GM12878 (cell line): Measurements from ENCODE around the gene CCNDBP1. TPM values are rescaled to one million over a fixed set of nuclear protein-coding genes. Genes with fewer than 3 reads are reported as not detected.

Source experiments
- ATAC-seq: fragments of 200-7000 bp; cut with Tn5 transposase; 3 replicates; pipeline ENCODE4 v1.9.1; 2020; ENCODE audit warnings: mild to moderate bottlenecking, moderate library complexity
- BruUV-seq: library from RNA; stranded (reverse); fragments of 400-500 nt; replicated peaks from 2 replicates; lab custom pipeline; 2021; lab: Mats Ljungman, UMichigan
- CTCF ChIA-PET: fragments of 300-600 bp; sonication (Branson Sonifier 250); formaldehyde crosslinking; extraction: SDS; loops from one replicate; lab custom pipeline; 2021; ENCODE audit warnings: inconsistent platforms; lab: Yijun Ruan, JAX
- POLR2A ChIA-PET: fragments of 350-600 bp; formaldehyde crosslinking; extraction: SDS; loops from one replicate; lab custom pipeline; 2021; ENCODE audit warnings: inconsistent platforms; lab: Charles Lee
- RAD21 ChIA-PET: fragments of 300-600 bp; sonication (Branson Sonifier 250); formaldehyde crosslinking; loops from one replicate; lab custom pipeline; 2023; ENCODE audit warnings: antibody characterized with exemption; ENCODE audit not compliant: unreplicated experiment; lab: Charles Lee
- SMC1A ChIA-PET: fragments of 300-600 bp; sonication (Branson Sonifier 250); formaldehyde crosslinking; loops from one replicate; lab custom pipeline; 2023; ENCODE audit not compliant: unreplicated experiment, uncharacterized antibody; lab: Charles Lee
- DNase-seq: peaks from one replicate; pipeline ENCODE4 v3.0.0-alpha.2; 2011; ENCODE audit warnings: low read depth, low spot score
- FAIRE-seq: peaks from 3 replicates; lab custom pipeline; 2011; peaks lifted over from hg19 to GRCh38; lab: Jason Lieb, UNC
- H2AFZ ChIP-seq: 2 replicates; pipeline ENCODE4 v1.6.0; 2011; ENCODE audit warnings: low read depth, low read length, control low read depth; ENCODE audit not compliant: control insufficient read depth
- H3K27ac ChIP-seq: 2 replicates; pipeline ENCODE4 v1.5.1; 2011; ENCODE audit warnings: control low read depth; ENCODE audit not compliant: control insufficient read depth, insufficient read depth
- H3K27me3 ChIP-seq, 2 experiments: replicated peaks in 1 of 2; 2 replicates each; pipeline versions ENCODE4 v1.6.0 to v1.6.1; 2011; ENCODE audit warnings: low read length in 1 of 2; ENCODE audit not compliant: control insufficient read depth in 2 of 2, insufficient read depth in 2 of 2
- H3K36me3 ChIP-seq, 2 experiments: 2 replicates each; pipeline ENCODE4 v1.5.1; 2011; ENCODE audit warnings: low read length in 1 of 2; ENCODE audit not compliant: control insufficient read depth in 2 of 2, insufficient read depth in 2 of 2
- H3K4me1 ChIP-seq: 2 replicates; pipeline ENCODE4 v1.6.1; 2011; ENCODE audit warnings: mild to moderate bottlenecking, low read length, moderate library complexity, mixed read lengths; ENCODE audit not compliant: control insufficient read depth, insufficient read depth
- H3K4me2 ChIP-seq: 2 replicates; pipeline ENCODE4 v1.6.0; 2011; ENCODE audit warnings: control low read depth; ENCODE audit not compliant: control insufficient read depth, insufficient read depth
- H3K4me3 ChIP-seq: fragments of 200-600 bp; sonication (generic); 2 replicates; pipeline ENCODE4 v1.5.1; 2016
- H3K79me2 ChIP-seq: 2 replicates; pipeline ENCODE4 v1.6.0; 2011; ENCODE audit warnings: low read length; ENCODE audit not compliant: control insufficient read depth, insufficient read depth
- H3K9ac ChIP-seq: 2 replicates; pipeline ENCODE4 v1.8.0; 2011; ENCODE audit warnings: low read length, control low read depth, mixed read lengths; ENCODE audit not compliant: control insufficient read depth, insufficient read depth
- H3K9me3 ChIP-seq: replicated peaks from 3 replicates; pipeline ENCODE4 v1.5.1; 2011; ENCODE audit warnings: mild to moderate bottlenecking, low read length; ENCODE audit not compliant: control insufficient read depth, insufficient read depth
- H4K20me1 ChIP-seq: 2 replicates; pipeline ENCODE4 v1.6.0; 2011; ENCODE audit not compliant: control insufficient read depth, insufficient read depth
- BMI1 ChIP-seq: fragments of 450-650 bp; IDR thresholded peaks from 2 replicates; pipeline ENCODE4 v1.6.1; 2016; ENCODE audit warnings: mild to moderate bottlenecking, moderate library complexity, borderline replicate concordance
- CHD2 ChIP-seq: IDR thresholded peaks from 2 replicates; pipeline ENCODE4 v1.6.1; 2011; ENCODE audit warnings: low read depth, low read length, improper control_type of control experiment, borderline replicate concordance
- IKZF1 ChIP-seq: fragments of 450-650 bp; conservative IDR thresholded peaks from 2 replicates; pipeline ENCODE4 v1.6.1; 2017; ENCODE audit warnings: antibody characterized with exemption, mild to moderate bottlenecking
- MTA2 ChIP-seq: fragments of 450-650 bp; IDR thresholded peaks from 2 replicates; pipeline ENCODE4 v1.6.1; 2016; ENCODE audit warnings: low read depth, mild to moderate bottlenecking, moderate library complexity
- SPI1 ChIP-seq: IDR thresholded peaks from 2 replicates; pipeline ENCODE4 v1.6.1; 2011; ENCODE audit warnings: low read depth, mild to moderate bottlenecking, low read length, moderate library complexity, borderline replicate concordance; ENCODE audit not compliant: insufficient read depth
- TBL1XR1 ChIP-seq: IDR thresholded peaks from 2 replicates; pipeline ENCODE4 v1.6.1; 2012; ENCODE audit warnings: low read depth, low read length, improper control_type of control experiment
- WGBS: methylation state at CpG from one replicate; pipeline ENCODE4 v1.1.6; 2016; ENCODE audit warnings: low lambda C conversion rate; ENCODE audit not compliant: insufficient replicate concordance, insufficient coverage; ENCODE audit errors: missing lambda C conversion rate; 5-methylcytosine and 5-hydroxymethylcytosine counted together
- in situ Hi-C: fragments of 300-500 bp; cut with MboI; formaldehyde crosslinking; loops from 9 replicates; pipeline ENCODE4 v1.14.3; 2018; ENCODE audit warnings: mixed read lengths
- intact Hi-C: fragments of 100-400 bp; cut with micrococcal nuclease; formaldehyde crosslinking; loops from one replicate; pipeline ENCODE4 v1.14.2; 2022; ENCODE audit not compliant: unreplicated experiment
- polyA plus RNA-seq, 11 experiments: library from polyadenylated mRNA; depleted of rRNA in 4 of 11; unstranded in 6 of 11; stranded (reverse) in 5 of 11; fragments of >200 nt; fragmentation: Nextera tagmentation in 4 of 11; fragmentation: Illumina TruSeq in 1 of 11; extraction: Ambion mirVana in 4 of 11; extraction: Trizol in 1 of 11; gene quantifications; 1 replicate in 1 of 11; 2 replicates in 10 of 11; pipeline versions ENCODE4 v1.2.1 to v1.2.3, GENCODE V29; 2011 to 2016; ENCODE audit warnings: inconsistent platforms in 2 of 11, missing spikeins in 2 of 11, low read depth in 1 of 11
- total RNA-seq, 4 experiments: library from RNA; depleted of rRNA in 3 of 4; stranded (reverse); fragments of >200 nt in 3 of 4; fragmentation: Illumina TruSeq in 1 of 4; extraction: Trizol in 1 of 4; gene quantifications; 2 replicates each; pipeline versions ENCODE4 v1.2.1 to v1.2.3, GENCODE V29; 2013 to 2021
- TF ChIP-seq, protein P1 (sequence below): fragments of 450-650 bp; IDR thresholded peaks from 2 replicates; pipeline ENCODE4 v1.6.1; 2017; ENCODE audit warnings: mild to moderate bottlenecking, moderate library complexity
- TF ChIP-seq, protein P2 (sequence below): fragments of 450-650 bp; IDR thresholded peaks from 2 replicates; pipeline ENCODE4 v1.6.1; 2016; ENCODE audit warnings: mild to moderate bottlenecking

The CCNDBP1 gene
- total and polyA plus RNA-seq, 10 of the 15 experiments (the other 5 are each of a cell fraction or from before 2014, with no cell fraction given), result 30.1 to 86.7 (median 42.2) TPM

DNA sequence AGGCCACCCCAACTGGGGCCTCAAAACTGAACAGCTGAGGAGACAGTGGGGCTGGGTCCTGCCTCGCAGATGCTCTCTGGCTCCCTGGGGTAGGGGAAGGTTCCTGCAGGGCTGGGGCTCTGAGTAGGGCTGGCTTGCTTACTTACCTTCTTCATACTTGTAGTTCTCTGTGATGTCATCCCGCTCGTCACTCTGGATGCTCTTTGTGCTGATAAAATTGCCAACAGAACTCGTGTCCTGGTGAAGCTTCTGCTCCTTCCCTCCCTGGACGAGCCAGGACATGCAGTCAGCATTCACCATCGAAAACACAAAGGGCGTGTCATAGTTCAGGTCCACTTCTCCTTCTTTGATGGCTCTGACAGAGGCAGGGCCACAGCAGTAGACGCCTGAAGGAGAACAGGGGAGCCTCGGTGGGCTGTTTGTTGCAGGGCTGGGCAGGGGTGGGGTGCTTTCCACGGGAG, 53.5 kb downstream of the CCNDBP1 start:
- TF ChIP-seq TBL1XR1 (no peak), IKZF1 (0 out of 2 replicates have a peak, but pooled peaks have one; percentile 6), MTA2 (no peak), CHD2 (no peak), BMI1 (no peak), SPI1 (peak; percentile 28; the same call in 1 of the 2 replicates)
- TF ChIP-seq, protein P1, sequence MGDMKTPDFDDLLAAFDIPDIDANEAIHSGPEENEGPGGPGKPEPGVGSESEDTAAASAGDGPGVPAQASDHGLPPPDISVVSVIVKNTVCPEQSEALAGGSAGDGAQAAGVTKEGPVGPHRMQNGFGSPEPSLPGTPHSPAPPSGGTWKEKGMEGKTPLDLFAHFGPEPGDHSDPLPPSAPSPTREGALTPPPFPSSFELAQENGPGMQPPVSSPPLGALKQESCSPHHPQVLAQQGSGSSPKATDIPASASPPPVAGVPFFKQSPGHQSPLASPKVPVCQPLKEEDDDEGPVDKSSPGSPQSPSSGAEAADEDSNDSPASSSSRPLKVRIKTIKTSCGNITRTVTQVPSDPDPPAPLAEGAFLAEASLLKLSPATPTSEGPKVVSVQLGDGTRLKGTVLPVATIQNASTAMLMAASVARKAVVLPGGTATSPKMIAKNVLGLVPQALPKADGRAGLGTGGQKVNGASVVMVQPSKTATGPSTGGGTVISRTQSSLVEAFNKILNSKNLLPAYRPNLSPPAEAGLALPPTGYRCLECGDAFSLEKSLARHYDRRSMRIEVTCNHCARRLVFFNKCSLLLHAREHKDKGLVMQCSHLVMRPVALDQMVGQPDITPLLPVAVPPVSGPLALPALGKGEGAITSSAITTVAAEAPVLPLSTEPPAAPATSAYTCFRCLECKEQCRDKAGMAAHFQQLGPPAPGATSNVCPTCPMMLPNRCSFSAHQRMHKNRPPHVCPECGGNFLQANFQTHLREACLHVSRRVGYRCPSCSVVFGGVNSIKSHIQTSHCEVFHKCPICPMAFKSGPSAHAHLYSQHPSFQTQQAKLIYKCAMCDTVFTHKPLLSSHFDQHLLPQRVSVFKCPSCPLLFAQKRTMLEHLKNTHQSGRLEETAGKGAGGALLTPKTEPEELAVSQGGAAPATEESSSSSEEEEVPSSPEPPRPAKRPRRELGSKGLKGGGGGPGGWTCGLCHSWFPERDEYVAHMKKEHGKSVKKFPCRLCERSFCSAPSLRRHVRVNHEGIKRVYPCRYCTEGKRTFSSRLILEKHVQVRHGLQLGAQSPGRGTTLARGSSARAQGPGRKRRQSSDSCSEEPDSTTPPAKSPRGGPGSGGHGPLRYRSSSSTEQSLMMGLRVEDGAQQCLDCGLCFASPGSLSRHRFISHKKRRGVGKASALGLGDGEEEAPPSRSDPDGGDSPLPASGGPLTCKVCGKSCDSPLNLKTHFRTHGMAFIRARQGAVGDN, result peak; percentile 54
- TF ChIP-seq, protein P2, sequence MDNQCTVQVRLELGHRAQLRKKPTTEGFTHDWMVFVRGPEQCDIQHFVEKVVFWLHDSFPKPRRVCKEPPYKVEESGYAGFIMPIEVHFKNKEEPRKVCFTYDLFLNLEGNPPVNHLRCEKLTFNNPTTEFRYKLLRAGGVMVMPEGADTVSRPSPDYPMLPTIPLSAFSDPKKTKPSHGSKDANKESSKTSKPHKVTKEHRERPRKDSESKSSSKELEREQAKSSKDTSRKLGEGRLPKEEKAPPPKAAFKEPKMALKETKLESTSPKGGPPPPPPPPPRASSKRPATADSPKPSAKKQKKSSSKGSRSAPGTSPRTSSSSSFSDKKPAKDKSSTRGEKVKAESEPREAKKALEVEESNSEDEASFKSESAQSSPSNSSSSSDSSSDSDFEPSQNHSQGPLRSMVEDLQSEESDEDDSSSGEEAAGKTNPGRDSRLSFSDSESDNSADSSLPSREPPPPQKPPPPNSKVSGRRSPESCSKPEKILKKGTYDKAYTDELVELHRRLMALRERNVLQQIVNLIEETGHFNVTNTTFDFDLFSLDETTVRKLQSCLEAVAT, result 0 out of 2 replicates have a peak, but pooled peaks have one; percentile 62
- TF ChIP-seq, all 136 proteins: peak for 4
- ChIA-PET SMC1A (interaction anchor here (1.6 to 5.7 kb wide), 6 partner anchors 10 to 18 kb away, joined by 3 to 36 read pairs (median 8); no protein-coding TSS in a partner anchor), RAD21 (interaction anchor here (1.2 to 4.5 kb wide), 5 partner anchors 9 to 15 kb away, joined by 6 to 21 read pairs (median 12); no protein-coding TSS in a partner anchor), POLR2A (interaction anchor here (1.1 to 4.6 kb wide), 5 partner anchors 9 to 15 kb away, joined by 3 to 25 read pairs (median 9); no protein-coding TSS in a partner anchor), CTCF (interaction anchor here (1.3 to 4.9 kb wide), 3 partner anchors 12 to 34 kb away, joined by 6 to 39 read pairs (median 7); no protein-coding TSS in a partner anchor)
- H3K9ac ChIP-seq, result no peak overlapping the region
- H3K4me2 ChIP-seq, result peak overlapping the region; percentile 48; the same call in 1 of the 2 replicates
- H3K79me2 ChIP-seq, result no peaks in the 10 kb centered on the region
- H4K20me1 ChIP-seq, result no peaks in the 10 kb centered on the region
- ATAC-seq (peak; percentile 19), DNase-seq (no peak), FAIRE-seq (no peak)
- H2AFZ ChIP-seq, result no peak overlapping the region; the same call in 1 of the 2 replicates
- no peak overlapping the region for H3K4me3 ChIP-seq
- H3K4me1 ChIP-seq, result peaks cover 17% of the 10 kb centered on the region
- intact Hi-C loops (loop anchor here (1.0 kb wide), 1 partner anchor 11 kb away; no protein-coding TSS in a partner anchor), in situ Hi-C loops (loop anchor here (10.0 kb wide), 1 partner anchor 46 kb away; no protein-coding TSS in a partner anchor)
- 46% methylated on average over 10 of the region's 10 CpGs for WGBS
- H3K27me3 ChIP-seq, result no peaks in the 10 kb centered on the region
- H3K9me3 ChIP-seq, result no peaks in the 10 kb centered on the region
- BruUV-seq, result no TSS peak
- H3K36me3 ChIP-seq, result no peaks in the 10 kb centered on the region
- no peak overlapping the region for H3K27ac ChIP-seq
